Ovary (tissue), 3 donors: ENCODE results near the gene CTNNBL1.

Experiments
- EP300 ChIP-seq: sonication (generic); formaldehyde crosslinking; IDR thresholded peaks from one replicate; pipeline ENCODE4 v1.6.1; 2017; ENCODE audit warnings: antibody characterized with exemption
- TF ChIP-seq, protein P1 (sequence below), 3 donors: fragments of 450-650 bp in 2 of 3; fragments of 200-600 bp in 1 of 3; IDR thresholded peaks; one replicate each; pipeline versions ENCODE4 v1.5.1 to v1.8.0; 2016 to 2022; ENCODE audit warnings: antibody characterized with exemption in 3 of 3, mild to moderate bottlenecking in 1 of 3
- donor health status: DM: no; HTN: no; CAD: no.

DNA sequence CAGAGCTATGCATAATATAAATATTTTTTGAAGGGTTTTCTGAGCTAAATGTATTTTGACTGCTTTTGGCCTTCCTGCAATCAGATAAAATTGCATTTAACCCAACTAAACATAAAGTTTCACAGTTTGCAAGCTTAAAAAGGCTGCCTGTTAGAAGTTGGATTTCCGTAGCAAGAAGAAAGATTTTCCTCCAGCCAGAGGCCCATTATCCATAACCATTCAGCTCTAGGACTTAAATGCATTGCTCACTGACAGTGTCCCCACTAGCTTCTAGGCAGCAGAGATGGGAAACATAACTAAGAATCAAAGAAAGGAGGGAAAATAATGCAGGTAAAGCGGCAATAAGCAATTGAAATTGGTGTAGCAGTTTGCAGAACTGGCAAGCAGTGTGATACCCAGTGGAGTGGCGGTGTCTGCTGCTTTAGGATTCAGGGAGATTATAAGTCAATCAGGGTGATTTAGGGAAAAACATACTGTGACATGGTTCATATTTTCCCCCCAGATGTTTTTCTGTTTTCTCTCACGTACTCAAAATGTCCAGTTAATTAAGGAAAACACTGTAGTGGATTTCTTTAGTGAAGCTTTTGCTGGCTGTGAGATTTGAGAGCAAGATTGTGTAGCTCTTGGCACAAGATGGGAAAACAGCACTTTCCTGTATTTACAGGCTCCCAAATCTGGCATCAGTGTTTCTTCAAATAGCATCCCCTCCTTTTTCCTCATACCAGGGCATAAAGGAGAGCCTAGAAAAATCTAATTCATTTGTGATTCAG is 69.1 kb downstream of the CTNNBL1 start:
- TF ChIP-seq, protein P1, sequence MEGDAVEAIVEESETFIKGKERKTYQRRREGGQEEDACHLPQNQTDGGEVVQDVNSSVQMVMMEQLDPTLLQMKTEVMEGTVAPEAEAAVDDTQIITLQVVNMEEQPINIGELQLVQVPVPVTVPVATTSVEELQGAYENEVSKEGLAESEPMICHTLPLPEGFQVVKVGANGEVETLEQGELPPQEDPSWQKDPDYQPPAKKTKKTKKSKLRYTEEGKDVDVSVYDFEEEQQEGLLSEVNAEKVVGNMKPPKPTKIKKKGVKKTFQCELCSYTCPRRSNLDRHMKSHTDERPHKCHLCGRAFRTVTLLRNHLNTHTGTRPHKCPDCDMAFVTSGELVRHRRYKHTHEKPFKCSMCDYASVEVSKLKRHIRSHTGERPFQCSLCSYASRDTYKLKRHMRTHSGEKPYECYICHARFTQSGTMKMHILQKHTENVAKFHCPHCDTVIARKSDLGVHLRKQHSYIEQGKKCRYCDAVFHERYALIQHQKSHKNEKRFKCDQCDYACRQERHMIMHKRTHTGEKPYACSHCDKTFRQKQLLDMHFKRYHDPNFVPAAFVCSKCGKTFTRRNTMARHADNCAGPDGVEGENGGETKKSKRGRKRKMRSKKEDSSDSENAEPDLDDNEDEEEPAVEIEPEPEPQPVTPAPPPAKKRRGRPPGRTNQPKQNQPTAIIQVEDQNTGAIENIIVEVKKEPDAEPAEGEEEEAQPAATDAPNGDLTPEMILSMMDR (IDR thresholded peaks at IDR 0.05): no peak
- no peak for TF ChIP-seq EP300
